NCI-H82 treated with DMSO at 0.1 percent for 48 hours (cell line): Measurements from ENCODE around the gene TAP1.
A peak's percentile ranks its signal among the peaks of the same experiment; 100 is the strongest.
"Not testable (repeated sequence)": the region's sequence is repeated elsewhere in the genome, so short reads cannot be mapped to it uniquely, and the experiment has no call there.

Experiments used
- DNase-seq: peaks from one replicate; lab custom pipeline; 2025; ENCODE audit not compliant: unreplicated experiment; lab: John Stamatoyannopoulos, UW

The TAP1 gene, protein sequence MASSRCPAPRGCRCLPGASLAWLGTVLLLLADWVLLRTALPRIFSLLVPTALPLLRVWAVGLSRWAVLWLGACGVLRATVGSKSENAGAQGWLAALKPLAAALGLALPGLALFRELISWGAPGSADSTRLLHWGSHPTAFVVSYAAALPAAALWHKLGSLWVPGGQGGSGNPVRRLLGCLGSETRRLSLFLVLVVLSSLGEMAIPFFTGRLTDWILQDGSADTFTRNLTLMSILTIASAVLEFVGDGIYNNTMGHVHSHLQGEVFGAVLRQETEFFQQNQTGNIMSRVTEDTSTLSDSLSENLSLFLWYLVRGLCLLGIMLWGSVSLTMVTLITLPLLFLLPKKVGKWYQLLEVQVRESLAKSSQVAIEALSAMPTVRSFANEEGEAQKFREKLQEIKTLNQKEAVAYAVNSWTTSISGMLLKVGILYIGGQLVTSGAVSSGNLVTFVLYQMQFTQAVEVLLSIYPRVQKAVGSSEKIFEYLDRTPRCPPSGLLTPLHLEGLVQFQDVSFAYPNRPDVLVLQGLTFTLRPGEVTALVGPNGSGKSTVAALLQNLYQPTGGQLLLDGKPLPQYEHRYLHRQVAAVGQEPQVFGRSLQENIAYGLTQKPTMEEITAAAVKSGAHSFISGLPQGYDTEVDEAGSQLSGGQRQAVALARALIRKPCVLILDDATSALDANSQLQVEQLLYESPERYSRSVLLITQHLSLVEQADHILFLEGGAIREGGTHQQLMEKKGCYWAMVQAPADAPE

DNA sequence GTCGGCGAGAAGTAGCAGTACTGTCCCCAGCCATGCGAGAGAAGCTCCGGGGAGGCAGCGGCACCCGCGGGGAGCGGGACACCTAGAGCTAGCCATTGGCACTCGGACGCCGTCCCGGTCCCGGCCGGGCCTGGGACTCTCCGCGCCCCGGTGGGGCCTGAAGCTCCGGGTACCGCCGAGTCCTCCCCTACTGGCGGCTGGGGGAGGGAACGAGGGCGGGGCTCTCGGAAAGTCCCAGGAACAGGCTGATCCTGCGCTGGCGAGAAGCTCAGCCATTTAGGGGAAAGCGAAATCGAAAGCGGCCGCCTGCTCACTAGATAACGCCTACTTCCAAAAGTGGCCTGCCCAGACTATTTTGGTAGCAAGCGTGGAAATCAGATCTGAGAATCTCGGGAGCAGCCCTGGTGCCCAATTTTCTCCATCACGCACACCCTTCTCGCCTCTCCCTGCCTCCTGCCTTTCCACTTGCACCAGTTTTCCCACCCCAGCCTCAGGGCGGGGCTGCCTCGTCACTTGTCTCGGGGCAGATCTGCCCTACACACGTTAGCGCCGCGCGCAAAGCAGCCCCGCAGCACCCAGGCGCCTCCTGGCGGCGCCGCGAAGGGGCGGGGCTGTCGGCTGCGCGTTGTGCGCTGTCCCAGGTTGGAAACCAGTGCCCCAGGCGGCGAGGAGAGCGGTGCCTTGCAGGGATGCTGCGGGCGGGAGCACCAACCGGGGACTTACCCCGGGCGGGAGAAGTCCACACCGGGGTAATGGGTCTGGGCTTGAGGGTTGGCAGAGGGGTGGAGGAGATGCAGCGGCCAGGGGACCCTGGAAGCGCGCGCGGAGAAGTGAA is at the start of gene TAP1, which contains the start of gene PSMB9:
TAP1 (minus strand) TSS at position 164 of the 835 bp plus-strand sequence; CDS start at position 96, 68 bp downstream.
PSMB9 (plus strand) TSS at position 652 of the 835 bp plus-strand sequence; CDS start at position 690, 38 bp downstream.
- no peak for DNase-seq

DNA sequence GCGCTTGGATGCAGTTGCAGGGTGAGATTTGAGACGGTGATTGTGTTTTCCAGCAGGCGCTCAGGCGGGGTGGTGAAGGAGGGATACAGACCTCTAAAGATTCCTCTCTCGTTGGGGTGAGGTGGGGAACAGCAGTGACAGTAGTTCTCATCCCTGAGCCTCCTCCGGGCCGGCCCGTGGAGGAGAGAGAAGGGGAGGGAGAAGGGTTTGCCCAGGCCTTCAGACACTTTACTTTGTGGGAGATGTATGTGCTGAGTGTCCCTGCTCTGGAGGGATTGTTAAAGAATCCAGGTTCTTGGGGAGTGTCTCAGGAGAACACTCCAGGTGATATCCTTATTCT is 41.5 kb upstream of the TAP1 start:
- DNase-seq, result no peak

DNA sequence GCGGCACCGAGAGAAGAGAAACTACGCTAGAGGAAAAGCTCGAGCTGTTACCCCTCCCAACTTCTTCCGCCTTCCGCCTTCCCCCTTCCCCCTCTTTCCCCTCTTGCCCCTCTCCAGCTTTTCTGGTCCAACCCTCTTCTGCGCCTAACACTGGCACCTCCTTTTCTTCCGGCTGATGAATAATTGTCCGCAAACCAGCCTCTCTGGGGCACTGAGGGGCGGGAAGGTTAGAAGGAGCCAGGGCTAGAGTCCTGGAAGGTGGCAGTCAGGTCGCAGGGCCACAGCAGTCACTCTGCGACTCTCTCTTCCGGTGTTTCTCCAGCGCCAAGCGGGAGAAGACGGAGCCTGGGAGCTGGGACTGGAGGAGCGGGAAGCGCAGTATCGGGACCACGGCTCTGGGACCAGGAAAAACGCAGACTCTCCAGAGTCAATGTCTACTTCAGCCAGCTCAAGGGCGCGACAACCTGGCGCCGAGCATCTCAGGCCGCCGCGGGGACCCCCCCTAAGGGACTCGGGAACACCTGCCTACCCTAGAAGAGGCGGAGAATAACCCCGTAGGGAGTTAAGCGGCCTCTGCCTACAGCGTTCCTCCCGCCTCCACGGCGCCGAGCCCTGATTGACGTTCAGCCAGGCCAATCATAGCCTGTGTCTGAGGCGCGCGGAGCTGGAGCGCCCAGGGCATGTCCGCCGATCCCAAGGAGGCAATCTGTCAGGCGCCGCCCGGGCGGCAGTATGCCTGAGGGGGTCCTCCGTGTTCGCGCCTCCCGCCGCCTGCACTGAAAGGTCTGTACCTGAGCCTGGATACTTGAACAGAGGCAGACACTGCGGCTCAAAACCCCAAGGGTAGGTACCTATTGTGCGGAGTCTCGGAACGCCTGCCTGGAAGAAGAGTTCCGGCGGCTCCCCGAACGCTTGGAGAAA is 40.8 kb upstream of the TAP1 start:
- peak; percentile 81 for DNase-seq

DNA sequence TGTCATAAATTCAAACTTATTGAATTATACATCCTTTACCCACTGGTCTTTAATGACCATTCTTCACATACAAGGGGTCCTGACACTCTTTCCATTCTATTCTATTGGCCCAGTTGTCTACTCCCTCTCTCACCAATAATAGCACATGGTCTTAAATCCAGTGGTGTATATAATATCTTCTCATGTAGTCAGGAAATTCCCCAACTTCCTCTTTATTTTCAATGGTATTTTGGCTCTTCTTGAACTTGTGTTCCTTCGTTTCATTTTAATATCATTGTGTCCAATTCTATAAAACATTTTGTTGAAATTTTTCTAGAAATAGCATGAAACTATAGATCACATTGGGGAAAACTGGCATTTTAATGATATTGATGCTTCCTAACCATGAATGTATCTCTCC is 37.3 kb upstream of the TAP1 start:
- DNase-seq, result no peak

DNA sequence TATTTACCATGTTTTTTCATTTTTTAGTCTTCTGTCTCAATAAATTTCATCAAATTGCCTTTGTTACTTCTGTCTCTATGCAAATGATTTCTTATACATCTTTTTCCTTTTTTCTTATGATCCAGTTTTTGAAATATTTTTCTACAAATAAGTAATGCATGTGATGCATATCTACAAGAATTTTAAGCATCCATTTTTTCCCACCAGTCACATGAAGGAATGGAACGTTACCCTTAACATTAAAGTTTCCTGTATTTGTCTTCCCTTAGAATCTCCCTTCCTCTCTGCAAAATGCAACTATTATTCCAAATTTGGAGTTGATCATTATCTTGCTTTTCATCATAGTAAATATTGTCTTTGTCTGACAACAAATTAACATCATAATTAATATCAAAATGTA is 36.0 kb upstream of the TAP1 start:
- no peak for DNase-seq

DNA sequence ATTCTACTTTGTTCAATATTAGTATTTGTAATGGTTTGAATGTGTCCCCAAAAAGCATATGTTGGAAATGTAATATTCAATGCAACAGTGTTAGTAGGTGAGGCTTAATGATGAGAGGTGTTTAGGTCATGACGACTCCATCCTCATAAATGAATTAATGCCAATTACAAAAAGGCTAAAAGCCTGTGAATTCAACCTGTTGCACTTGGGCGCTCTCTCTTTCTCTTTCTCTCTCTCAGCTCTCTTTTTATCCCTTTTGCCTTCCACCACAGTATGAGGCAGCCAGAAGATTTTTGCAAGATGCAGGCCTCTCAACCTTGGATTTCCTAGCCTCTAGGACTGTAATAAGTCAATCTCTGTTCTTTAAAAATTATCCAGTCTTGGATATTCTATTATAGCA is 35.1 kb upstream of the TAP1 start:
- DNase-seq, result no peak

DNA sequence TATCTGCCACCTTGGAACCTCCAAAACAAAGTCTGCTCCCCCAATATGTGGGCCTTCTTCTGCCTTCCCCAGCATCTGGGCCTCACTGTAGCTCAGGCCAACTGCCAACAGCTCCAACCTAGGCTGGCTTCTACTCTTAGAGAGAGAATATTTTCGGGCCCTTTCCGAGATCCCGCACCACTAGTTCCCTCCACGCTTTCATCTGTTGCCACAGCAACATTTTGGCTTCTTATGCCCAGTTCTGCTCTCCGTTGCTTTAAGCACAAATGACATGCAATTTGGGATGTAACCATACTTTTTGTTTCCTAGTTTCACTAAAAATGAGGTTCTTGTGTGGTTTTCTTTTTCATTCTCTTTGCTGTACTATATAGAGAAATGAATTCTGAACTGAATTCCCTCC is 34.1 kb upstream of the TAP1 start:
- DNase-seq, result no peak

DNA sequence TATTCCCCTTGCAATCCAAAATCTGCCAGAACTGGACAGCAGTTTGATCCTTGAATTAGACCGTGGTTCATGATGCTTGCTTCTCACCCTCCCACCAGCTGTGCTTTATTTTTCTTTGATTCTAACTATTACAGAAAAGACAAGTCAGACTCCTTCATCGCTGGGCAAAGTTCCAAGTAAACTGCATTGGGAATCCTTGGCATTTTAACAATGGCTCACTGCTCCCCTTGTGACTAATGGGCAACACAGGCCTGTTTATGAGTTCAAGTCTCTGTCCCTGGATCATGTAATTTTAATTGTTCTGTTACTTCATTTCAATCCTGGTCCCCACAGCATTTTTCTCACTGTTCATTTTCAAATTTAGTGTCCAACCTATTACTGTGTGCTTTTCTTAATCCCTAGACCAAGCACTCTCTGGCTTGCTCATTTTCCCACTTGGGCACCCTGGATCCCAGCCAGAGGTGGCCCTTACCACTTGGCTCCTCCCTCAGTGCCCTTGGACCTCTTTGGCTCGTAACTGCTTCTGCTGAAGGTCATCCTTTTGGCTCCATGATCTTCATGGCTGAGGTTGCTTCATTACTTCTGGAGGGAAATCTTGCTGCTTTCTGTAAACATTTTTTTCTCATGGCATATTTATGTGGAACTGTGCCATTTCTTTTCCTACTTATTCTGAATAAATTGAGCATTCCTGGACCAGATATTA is 33.3 kb upstream of the TAP1 start:
- DNase-seq, result no peak

DNA sequence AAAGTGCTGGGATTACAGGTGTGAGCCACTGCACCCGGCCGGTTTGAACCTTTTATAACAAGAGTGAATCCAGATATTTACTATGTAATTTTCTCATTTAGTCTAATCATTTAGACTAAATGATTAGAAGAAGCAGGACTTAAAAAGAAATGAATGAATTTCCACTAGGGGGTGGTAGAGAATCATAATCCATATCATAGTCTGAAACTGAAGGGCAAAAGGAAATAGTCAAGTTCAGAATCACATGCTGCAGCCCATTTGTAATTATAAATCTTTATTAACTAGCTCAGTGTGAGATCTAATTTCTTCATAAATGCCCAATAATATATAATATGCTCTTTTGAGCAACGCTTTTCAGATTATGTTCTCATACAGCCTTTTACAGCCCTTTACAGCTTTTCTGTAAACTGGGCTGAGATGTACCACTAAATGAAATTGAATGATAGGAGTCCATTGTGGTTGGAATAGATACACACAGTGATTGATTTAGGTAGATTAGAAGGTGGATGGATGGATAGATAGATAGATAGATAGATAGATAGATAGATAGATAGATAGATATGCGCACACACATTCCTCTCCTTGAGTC is 32.3 kb upstream of the TAP1 start:
- DNase-seq, result peak; percentile 41

DNA sequence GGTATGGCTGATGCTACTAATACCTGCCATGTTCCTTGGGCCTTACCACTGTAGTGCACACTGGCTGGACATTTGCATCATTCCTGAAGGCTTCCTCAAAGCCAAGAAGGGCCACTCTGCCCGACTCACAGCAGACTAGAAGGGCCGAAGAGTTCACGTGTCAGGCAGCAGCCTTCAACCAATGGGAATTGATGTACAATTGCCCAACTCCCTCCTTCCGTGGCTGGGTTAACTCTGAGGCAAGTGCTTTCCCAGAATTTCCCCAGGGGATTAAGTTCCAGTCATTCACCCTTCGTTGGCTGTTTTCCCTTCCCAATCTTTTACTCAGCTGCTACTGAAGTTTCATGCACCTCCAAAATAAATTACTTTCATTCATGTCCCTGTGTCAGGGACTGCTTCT is 30.3 kb upstream of the TAP1 start:
- no peak for DNase-seq

DNA sequence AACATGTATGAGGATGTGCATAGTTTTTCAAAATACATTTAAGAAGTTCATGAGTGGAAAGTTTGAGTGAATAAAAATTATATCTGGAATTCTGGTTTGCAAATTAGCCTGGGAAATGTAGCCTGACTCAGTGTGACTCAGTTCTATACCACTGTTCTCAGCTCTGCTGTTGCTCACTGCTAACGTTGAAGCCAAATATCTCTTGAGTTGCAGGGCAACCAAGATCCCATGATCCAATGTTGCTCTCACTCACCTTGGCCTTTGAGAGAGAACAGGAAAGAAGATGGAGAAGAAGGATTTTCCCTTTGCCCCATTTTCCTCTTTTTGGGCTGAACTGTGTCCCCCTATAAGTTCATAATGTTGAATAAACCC is 29.4 kb upstream of the TAP1 start:
- no peak for DNase-seq

DNA sequence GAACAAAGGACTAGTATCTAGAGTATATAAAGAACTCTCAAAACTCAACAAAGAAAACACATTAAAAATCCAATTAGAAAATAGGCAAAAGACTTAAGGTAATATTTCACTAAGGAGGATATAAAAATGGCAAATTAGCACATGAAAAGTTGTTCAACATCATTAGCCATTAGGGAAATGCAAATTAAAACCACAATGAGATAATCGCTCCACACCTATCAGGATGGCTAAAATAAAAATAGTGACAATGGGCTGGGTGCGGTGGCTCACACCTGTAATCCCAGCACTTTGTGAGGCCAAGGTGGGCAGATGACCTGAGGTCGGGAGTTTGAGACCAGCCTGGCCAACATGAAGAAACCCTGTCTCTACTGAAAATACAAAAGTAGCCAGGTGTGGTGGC is 27.5 kb upstream of the TAP1 start:
- not testable (repeated sequence) for DNase-seq

DNA sequence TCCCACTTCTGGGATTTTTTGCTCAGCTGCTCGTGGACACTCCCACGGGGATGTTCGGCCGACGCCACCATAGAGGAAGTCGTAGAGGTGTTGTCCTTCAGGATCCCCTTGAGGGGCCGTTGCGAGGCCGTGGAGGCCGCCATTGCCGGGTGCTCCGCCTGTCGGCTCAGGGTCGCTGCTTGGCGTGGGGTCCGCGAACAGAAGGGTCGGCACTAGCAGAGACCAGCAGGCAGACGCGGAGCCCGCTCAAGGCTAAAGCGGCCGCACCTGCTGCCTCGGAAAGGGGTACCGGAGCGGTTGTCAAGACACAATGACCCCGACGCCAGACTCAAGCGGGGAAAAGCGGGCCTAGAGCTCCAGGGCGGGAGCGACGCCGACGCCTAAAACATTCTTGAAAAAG is 26.2 kb upstream of the TAP1 start:
- DNase-seq, result no peak

DNA sequence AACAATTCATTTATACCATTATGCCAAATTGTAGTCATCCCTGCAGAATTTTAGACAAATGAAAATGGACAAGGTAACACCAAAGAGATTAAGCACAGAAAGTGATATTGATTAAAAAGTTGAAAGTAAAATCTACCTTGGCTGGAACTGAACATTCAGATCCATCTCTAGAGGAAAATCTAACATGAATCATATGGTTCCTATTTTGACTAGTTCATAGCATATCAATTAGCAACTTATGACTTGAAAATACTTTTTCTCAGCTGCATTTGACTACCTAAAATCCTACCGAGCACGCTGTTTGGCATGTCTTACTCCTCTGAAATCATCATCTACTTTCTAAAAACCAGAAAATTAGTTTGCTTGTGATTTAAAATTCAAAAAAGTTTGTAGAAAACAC is 23.1 kb upstream of the TAP1 start:
- DNase-seq, result no peak

DNA sequence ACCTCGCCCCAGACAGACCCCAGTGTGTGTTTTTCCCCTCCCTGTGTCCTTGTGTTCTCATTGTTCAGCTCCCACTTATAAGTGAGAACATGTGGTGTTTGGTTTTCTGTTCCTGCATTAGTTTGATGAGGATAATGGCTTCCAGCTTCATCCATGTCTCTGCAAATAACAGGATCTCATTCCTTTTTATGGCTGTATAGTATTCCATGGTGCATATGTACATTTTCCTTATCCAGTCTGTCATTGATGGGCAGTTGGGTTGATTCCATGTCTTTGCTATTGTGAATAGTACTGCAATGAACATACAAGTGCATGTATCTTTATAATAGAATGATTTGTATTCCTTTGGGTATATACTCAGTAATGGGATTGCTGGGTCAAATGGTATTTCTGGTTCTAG is 20.4 kb upstream of the TAP1 start:
- not testable (repeated sequence) for DNase-seq

DNA sequence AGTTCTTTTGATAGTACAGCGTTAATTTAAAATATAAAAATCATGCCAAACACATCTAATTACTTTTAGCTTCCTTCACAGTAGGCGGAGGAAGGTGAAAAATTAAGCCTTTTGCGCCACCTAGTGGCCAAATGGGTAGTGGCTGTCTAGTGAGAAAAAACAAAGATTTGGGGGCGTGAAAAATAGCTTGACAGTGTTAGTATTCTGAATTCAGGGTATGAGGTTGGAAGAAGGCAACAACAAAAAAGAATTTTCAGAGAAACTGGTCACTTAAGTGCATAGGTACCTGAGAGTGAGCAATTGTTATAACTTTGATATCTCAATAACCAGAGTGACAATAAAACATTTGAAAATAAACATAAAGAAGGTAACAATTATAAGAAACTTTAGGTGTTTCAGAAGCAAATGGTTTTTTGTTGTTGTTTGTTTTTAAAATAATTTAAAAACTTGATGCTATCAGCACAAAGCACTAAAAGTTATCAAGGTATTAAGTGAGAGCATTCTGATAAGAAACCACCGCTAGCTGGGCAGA is 14.8 kb upstream of the TAP1 start:
- DNase-seq, result no peak

DNA sequence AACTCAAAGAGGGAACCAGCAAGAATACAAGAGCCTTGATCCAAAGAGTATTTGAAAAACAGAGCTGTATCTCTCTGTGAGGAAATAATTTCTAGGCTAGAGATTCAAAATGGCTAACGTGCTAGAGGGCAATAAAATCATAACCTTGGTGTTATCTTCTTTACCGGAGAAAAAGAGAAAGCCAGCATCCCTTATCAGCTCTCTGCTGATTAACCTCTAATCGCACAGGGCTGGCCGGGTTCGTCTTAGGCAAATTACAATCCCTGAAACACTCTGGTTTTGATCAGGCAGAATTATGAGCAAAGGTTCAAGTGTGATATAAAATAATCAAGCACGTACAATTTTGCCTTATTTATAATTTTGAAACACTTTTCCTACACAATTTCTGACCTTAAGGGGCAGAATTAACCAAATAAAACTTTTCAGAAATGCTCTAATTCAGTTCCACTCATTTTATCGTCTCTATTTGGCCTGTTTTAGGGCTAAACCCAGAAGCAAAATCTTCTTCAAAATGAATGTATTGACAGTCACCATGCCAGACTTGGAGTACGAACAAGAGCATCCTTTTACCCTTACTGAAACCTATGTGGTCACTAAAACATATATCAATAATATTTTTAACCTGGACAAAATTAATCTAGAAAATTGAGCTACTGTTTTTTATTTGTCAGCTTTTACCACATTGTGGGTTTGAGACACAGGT is 14.2 kb upstream of the TAP1 start:
- no peak for DNase-seq

DNA sequence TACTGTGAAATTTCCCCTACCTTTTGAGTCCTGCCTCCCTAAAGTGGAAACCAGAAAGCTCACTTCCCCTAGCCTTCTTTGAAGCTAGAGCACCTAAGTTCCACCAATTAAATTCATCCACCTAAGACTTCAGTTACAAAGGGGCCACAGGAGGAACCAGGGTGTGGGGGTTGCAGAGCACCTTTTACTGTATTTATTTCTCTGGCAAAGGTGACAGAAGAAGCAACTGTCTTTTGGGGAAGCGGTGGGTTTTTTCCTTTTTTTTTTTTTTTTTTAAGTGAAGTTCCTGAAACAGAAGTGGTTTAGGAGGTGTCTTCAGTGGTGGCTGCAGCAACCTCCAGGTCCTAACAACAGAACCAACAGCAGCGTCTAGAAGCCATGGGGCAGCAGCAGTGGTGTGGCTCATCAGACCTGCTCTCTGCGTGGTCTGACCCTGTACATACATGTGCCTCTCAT is 13.5 kb upstream of the TAP1 start:
- no peak for DNase-seq
